GF-D8 (cell line): ENCODE measurements around the gene LOC128125822.
"Not testable (repeated sequence)": the region's sequence is repeated elsewhere in the genome, so short reads cannot be mapped to it uniquely, and the experiment has no call there.

Experiments used
- DNase-seq: peaks from one replicate; lab custom pipeline; 2025; lab: John Stamatoyannopoulos, UW

The LOC128125822 gene

DNA sequence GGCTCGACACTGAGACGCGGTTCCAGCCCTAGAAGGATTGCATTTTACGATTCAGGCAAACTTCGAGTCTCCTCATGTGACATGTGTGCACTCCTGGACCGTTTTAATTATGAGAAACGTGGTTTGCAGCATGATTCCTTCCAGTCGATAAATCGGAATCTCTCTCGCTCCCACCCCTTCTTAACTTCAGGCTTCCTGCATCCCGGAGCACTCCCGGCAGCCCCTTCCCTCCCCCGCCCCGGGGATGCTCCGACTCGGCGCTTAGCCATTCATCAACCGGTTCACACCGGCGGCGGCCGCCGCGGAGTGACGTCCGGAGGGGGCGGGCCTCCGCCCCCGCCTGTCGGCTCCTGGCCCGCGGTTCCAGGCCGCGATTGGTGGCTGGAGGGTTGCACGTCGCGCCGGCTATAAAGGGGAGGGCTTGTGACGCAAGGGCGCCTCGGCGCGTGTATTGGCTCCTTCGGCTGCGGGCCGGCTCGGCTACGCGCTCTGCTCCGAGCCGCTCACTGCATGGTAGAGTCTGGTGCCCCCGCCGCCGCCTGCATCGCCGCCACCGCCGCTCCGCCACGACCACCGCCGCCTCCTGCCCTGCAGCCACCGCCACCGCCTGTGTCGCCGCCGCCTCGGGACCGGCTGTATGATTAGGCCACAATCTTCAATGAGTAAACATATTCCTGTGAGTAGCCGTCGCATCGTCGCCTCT, at the start of gene LOC128125822, which contains the start of gene PTP4A1:
Gene LOC128125822, plus strand, starts transcription at position 437 of the 703 bp plus-strand sequence.
Gene PTP4A1, plus strand, starts transcription at position 437 of the 703 bp plus-strand sequence. CDS start 4,401 bp downstream, outside the sequence.
- peak; percentile 88 for DNase-seq

DNA sequence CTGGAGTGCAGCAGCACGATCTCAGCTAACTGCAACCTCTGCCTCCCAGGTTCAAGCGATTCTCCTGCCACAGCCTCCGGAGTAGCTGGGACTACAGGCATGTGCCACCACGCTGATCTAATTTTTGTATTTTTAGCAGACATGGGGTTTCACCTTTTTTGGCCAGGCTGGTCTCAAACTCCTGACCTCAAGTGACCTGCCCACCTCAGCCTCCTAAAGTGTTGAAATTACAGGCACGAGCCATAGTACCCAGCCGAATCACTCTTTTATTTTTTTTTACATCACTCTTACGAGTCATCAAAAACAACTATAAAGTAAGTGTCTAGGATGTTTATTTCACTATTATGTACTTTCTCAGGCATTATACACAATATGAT, 49.4 kb upstream of the LOC128125822 start:
- not testable (repeated sequence) for DNase-seq

DNA sequence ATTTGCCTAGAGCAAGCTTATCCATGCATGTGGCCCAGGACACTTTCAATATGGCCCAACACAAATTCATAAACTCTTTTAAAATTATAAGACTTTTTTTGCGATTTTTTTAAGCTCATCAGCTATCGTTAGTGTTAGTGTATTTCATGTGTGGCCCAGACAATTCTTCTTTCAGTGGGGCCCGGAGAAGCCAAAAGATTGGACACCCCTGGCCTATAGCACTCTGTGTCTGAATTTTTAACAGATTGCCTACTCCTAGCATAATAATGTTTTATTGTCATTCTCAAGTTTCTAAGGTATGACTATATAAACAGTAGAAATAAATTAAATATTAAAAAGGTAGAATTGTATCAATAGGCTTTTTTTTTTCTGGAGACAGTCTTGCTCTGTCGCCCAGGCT, 48.6 kb upstream of the LOC128125822 start:
- DNase-seq = no peak

DNA sequence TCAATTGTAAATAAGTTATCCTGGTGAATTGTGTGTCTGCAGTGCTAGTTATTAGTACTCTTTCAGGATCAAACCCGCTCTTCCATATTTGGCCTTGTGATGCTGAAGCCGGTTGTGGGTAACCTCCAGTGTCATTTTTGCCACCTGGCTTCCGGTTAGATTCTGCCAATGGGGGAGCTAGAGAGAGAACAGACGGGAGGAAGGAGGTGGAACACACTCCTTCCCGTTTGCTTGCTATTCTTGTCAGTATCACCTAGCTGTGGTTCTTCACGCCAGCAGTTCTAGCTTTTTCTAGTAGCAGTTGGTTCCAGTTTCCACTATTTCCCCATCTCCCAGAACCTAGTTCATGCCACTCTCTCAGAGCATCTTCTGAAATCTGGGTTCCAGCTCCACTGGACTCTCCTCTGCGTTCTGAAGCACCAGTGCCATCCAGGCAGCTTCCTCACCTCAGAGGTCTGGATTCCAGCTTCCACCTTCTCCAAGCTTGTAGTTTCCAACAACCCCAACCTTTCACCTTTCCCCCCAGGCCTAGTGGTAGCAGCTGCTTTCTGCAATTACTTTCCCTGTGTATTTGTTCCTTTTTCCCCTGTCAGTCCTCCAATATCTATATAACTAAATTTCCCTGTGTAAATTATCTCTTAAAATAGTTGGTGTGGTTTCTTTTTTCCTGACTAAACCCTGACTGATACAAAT, 46.9 kb upstream of the LOC128125822 start:
- DNase-seq = no peak

DNA sequence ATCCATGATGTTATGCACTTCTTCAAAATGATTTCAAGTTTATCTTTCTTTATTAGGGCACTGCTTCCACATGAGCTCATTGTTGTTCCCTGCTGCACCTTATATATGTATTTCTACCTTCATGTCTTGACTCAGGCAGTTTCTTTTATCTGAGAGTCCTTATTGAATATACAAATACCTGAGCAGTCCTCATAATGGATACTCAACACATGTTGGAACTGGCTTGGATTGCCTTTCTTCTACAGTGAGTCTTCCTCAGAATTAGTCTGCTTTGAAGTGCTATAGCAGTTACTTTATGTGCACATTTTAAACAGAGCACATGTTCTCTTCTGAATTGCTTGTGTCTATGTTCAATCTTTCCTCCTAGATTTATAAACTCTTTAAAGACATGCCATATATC, 45.3 kb upstream of the LOC128125822 start:
- no peak for DNase-seq

DNA sequence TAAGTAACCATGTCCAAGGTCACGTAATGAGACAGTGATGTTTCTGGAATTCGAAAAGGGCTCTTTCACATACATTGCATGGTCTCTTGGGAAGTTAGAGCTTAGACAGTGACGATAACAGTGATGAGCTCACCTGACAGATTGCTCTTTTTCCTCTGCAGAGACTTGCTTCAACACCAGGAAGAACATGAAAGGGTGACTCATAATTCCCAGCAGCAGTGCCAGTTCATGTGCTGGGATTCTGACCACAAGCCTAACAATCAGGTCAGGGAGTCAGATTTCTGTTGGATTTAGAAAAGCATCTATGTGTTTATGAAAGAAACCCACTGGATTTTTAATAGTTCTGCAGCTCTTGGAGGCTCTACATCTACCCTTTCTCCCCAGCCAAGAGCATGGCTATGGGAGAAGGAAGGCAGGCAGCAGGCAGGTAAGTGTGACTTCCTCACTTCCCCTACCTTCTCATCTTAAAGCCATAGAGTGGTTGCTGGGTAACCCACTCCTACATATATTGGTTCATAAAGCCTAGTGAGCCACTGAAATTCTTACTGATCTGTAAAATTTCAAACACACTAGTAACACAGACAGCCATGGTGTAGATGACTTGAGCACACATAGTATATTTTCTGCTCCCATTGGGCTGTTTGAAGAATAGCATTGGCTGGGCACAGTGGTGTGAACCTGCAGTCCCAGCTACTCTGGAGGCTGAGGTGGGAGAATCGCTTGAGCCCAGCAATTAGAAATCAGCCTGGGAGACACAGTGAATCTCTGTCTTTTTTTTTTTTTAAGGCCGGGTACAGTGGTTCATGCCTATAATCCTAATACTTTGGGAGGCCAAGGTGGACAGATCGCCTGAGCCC, 44.4 kb upstream of the LOC128125822 start:
- DNase-seq = no peak

DNA sequence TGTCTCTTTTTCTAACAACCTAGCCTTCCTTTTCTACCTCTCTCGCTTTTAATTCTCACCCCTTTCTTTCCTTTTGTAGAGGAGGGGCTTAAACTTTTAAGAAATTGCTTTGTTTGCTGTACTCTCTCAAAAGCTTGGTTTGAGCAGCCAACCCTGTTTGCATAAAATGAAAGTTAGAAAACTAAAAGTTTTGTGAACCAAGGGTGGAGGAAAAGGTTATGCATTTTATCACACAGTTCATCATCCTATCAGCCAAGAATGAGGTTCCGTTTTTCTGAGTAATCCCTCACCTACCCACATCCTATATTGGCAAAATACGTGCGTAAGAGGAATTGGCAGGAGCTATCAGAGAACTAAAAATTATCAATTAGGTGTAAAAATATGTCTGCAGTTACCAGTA, 42.8 kb upstream of the LOC128125822 start:
- DNase-seq = no peak

DNA sequence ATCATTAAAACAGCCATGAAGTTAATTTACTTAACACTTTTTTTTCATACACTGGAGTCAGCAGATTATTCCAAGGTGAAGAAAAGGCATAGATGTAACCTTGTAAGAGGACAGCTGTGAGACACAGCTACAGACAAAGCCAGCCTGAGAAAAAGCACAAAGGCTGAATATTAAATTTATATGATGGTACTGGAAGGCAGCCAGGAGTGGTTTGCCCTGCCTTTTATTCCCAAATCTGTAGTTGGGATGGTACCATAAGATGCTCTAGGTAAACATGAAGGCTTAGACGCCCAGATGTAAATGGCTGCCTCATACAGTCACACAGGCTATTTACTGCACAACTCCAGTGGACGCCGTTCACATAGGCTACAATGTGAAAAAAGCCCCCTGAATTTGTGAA, 42.1 kb upstream of the LOC128125822 start:
- no peak for DNase-seq

DNA sequence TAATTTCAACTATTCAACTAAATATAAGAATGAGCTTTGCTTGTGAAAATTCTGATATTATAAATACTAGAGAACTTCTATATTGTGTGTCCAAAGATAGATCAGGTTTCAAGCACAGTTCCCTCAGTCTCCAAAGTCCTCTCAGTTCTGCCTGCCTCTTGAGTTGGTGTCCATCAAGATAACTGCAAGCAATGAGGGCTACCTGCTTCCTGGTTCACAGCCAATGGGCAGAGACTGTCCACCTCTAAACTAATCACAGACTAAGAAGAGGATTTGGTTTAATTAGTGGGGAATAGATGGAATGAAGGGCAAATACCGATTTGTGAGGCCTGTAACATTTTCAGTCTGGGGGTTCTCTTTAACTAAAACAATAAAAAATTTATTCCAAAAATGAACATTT, 41.3 kb upstream of the LOC128125822 start:
- DNase-seq = no peak

DNA sequence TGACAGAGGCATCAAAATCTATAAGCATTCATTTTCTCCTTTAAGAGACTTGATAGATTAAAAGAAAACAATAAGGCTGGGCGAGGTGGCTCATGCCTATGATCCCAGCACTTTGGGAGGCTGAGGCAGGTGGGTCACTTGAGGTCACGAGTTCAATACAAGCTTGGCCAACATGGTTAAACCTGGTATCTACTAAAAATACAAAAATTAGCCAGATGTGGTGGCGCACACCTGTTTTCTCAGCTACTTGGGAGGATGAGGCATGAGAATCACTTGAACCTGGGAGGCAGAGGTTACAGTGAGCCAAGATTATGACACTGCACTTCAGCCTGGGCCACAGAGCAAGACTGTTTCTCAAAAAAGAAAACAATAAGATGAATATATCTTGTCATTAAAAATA, 39.3 kb upstream of the LOC128125822 start:
- DNase-seq = no peak

DNA sequence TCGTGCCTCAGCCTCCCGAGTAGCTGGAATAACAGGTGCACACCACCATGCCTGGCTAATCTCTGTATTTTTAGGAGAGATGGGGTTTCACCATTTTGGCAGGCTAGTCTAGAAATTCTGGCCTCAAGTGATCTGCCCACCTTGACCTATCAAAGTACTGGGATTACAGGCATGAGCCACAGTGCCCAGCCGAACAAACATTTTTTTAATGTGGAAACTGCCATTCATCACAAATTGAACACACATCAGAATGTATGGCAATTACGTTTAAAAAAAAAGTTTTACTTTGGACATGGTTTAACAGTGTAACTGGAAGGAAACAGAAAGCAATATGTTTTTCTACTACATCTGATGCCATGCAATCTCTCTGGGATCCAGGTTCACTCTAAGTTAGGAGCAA, 38.3 kb upstream of the LOC128125822 start:
- DNase-seq = no peak

DNA sequence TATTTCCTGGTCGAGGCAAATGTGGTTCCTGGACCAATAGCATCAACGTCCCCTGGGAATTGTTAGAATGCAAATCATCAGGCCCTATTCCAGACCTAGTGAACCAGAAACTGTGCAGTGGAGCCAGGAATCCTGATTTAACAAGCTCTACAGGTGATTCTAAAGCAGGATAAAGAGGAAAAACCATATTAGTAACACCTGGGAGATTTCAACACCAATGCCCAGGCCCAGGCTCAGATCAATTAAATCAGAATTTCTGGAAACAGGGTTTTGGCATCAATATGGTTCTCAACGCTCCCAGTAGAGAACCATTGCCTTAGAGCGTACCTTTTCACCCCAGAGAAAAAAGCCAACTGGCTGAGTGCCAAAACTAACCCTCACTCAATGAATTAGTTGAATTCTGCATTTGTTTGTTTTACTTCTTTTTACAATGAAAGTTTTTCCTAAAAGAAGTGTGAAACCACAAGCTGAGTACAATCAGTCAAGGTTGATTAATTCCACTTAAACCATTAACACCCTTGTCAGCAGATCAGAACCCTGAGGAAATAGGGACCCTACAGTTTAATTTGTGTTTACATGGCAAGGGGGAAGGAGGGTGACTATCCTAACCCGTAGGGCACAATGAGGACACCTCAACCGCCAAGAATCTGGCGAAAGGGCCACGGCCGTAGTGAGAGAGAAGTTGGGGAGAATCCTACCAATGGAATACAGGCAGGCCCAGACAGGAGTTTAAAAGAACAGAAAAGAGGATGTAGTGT, 34.9 kb upstream of the LOC128125822 start:
- DNase-seq = no peak

DNA sequence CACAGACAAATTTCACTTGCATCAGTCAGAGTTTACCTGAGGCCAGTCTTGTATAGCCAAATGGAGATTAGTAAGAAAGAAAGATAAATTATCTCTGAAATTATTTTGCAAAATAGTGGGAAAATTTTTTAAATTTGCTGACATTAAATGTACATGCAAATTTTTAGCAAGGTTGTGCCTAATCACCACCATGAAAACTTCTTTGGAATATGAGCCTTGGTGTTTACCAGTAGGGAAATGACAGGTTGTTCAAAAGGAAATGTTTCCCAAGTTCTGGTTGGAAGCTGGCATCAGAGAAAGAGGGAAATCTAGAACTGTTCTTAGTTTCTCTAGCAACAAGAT, 34.4 kb upstream of the LOC128125822 start:
- no peak for DNase-seq

DNA sequence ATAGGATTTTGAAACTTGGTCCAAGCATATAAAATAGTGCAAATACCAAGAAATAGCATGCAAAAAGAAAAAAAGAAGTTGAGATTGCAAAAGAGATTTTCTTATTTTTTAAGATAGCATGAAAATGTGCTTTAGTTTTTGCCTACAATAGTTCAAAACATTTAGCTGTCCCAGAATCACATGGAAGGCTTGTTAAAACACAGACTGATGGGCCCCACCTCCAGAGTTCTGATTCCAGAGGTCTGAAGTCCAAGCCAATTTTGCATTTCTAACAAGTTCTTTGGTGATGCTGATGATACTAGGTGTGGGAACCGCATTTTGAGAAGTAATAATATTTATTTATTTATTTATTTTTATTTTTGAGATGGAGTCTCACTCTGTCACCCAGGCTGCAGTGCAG, 33.7 kb upstream of the LOC128125822 start:
- DNase-seq = no peak

DNA sequence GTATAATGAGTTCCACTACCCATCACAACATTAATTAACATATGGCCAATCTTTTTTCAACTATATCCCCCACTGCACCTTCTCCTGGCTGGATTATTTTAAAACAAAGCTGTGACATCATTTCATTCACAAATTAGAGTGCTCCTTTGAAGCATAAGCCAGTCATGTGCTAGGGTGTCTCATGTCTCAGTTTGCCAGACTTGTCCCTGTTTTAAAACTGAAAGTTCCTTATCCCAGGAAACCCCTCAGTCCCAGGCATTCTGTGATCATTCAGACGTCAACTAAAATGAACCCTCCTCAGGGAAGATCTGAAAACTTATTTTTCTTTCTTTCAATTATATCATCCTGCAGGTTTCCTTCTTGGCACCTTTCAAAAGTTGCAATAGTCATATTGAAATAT, 29.3 kb upstream of the LOC128125822 start:
- no peak for DNase-seq

DNA sequence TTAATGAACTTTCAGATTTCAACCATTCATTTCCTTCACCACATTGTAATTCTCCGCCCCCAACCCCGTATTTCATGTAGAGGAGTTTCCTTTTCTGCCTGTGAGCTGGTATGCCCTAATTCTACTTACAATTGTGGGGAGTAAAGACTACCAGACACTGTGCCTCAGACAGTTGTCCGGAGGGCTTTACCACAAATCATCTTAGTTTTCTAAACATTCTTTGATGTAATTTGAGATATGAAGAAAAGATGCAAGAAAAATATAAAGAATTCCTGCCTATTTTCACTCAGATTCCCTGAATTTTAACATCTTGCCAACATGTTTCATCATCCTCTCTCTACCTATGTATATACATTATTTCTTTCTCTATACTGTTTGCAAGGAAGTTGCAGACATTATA, 28.3 kb upstream of the LOC128125822 start:
- DNase-seq = no peak

DNA sequence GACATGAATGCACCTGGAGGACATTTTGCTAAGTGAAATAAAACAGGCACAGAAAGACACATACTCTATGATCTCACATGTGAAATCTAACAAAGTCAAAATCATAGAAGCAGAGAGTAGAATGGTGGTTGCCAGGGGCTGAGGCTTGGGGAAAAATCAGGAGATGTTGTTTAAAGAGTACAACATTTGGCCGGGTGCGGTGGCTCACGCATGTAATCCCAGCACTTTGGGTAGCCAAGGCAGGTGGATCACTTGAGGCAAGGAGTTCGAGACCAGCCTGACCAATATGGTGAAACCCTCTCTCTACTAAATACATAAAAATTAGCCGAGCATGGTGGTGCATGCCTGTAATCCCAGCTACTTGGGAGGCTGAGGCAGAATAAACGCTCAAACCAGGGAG, 26.0 kb upstream of the LOC128125822 start:
- DNase-seq = no peak

DNA sequence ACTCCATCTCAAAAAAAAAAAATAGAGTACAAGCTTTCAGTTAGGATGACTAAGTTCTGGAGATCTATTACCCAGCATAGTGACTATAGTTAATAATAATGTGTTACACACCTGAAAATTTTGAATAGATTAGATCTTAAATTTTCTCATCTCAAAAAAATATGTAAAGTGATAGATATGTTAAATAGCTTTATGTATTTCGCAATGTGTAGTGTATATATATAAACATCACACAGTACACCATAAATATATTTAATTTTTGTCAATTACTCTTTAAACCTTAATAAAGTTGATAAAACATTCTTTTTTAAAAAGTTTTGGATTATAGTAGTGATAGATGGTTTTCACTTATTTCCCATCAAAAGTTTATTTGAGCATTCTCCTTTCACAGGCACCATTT, 25.6 kb upstream of the LOC128125822 start:
- no peak for DNase-seq

DNA sequence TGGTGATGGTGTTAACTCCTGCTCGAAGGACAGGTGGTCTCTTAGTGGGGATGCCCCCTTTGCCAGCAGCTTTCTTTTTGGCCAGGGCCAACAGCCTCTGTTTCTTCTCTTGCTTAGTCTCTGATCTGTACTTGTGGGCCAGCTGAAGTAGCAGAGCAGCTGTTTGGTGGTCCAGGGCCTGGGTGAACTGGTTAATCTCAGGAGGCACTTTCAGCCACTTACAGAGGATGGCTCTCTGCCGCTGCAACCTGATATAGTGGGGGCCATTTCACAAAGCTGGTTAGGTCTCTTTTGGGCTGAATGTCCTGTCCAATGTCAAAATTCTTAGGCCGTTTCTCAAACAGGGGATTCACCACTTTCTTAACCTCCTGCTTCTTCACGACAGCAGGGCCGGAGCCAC, 23.2 kb upstream of the LOC128125822 start:
- DNase-seq = no peak

DNA sequence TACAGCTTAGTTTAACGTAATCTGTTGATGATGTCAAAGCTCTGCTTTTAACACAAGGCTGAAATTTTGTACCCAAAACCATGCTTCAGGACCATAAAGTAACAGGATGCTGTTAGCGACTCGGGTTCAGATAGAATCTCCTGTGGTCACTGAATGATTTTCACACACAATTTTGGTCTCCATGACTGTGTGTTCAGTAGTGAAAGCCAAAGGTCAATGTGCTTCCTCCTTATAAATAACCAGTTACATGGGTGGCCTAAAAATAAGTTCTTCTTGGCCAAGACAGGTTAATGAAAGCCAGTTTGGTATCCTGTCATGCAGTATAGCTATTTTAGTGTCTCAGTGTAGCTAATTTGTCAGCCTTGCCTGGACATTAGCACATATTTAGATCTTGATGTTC, 19.1 kb upstream of the LOC128125822 start:
- DNase-seq = no peak

DNA sequence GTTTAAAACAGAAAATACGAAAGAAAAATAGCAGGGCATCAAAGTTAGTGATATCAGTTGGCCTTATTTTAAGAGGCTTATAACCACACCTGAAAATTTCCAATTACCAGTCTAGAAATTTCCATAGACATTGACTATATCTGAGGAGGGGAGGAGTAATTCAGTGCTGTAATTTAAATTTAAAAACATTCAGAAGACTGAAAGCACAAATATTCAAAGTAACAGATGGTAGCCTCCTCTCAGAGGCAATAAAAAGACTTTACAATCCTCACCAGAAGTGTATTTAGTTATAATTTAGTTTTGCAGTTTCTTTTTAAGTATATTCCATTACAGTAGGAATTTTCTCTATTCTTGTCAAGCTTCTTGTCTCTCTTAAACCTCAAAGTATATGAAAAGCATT, 18.4 kb upstream of the LOC128125822 start:
- DNase-seq = no peak

DNA sequence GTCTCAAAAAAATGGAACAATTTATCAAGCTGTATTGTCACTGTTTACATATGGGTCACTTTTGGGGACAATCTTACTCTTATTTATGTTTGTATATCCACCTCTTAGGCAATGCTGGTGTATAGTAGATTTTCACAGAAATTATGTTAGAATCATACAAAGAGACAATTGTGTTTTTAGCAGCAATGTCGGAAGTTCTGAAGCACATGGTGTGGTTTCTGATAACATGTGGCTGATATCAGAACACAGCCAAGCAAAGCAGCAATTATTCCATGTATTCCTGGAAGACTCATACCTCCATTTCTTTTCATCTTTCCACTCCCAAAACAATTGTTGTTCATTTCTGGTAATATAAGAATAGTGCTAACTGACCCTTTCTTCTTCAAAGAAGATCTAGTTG, 17.5 kb upstream of the LOC128125822 start:
- no peak for DNase-seq
